ENCODE data around the gene GHSR. TPM values are rescaled to one million over a fixed set of nuclear protein-coding genes. Genes with fewer than 3 reads are reported as not detected.

The GHSR gene
- total RNA-seq, 1 donor from 2014 or later = not detected

DNA sequence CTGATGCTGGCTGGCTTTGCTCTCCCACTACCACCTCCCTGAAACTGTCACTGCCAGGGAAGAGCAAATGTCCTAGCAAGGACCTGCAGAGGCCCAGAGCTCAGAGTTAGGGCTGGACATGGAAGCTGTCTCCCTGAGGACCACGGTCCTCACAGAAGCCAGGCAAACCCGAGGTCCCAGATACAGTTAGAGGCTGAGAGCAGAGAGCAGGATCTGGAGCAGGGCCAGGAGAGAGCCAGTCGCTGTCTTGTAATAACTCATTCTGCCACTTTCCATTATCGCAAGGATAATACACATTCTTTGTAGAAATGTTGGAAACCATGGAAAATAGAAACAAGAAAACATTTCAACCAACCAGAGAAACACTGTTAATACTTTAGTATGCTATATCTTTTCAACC lies 10.1 kb downstream of the GHSR start:
- DNase-seq (ENCODE audit: low spot score) = no peak

DNA sequence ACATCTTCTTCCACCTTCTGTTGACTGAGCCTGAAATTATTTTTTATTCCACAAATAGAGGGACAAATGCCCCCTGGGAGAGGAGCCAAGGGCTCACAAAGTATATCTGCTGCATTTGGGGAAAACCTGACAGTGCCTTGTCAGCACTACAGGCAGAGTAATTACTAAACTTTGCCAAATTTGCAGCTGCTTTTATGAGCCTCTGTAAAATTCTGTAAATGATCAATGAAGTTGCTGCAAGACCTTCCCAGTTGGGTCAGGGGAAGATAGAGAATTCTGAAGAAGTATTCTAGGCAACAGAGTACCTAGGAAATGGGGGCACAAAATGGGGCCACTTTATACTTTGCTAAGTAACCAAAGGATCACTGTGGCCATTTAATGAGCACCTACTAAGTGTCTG lies 10.5 kb downstream of the GHSR start:
- no peak for DNase-seq (ENCODE audit: low spot score)

DNA sequence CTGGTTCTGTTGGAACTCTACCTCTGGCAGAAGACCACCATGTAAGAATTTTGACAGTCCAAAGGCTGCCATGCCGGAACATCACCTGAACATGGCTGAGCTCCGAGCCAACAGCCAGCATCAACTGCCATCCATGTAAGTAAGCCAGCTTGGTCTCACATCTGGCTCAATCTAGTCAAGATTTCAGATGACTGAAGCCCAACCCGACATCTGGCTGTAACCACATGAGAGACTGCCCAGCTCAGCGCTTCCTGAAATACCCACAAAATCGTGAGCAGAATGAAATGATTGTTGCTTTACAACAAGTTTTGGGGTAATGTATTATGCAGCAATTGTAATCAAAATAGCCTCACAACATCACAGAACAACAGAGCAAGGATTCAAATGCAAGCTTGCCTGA lies 32.9 kb downstream of the GHSR start:
- DNase-seq (ENCODE audit: low spot score) = no peak

DNA sequence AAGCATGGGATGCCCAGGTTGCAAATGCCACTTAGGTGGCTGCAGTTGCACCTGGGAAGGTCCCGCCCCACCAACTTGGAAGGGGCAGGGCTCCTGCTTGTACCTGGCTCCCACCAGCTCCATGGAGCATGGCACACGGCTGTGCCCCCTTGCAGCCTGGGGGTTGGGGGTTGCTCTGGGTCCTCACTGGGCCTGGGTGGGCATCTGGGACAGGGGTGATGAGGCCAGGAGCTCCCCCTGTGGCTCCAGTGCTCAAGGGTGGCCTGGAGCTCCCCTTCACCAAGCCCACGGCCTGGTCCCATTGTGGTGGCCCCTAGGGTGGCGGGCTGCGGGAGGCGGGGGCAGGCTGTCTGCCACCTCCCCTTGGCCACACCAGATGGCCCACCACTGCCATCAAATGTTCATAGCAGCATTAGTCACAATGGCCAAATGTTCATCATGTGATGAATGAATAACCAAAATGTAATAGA lies 36.7 kb downstream of the GHSR start:
- no peak for DNase-seq (ENCODE audit: low spot score)

DNA sequence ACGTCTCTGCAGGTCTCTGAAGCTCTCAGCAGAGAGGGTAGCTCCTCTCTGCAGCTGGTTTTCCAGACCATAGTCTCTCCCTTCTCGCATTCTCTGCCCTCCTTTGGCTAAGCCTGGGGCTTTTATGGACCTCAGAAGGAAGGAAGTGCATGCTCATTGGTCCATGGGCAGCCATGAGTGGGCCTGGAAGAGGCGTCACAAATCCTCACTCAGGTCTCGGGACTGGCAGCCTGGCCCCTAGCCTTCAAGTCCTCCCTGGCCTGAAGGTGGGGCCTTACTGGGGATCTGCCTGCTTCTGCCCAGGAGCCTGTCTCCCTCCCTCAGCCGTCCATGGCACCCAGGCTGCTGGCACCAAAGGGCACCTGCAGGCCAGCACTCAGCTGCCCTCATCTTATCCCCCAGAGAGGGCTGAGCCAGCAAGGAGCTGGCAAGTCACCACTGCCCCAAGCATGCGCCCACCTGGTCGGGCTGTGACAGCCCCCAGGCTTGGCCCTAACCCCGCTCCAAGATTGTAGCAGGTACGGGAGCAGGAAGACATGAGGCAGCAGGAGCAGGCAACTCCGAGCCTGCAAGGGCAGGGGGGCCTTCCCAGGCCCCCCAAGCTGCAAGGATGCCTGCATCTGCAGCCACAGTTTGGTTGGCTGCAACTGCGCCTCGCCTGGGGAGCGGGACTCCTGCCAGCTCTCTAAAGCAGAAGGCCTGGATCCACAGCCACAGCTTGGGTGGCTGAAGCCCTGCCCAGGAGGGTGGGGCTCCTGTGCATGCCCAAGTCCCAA lies 37.4 kb downstream of the GHSR start:
- DNase-seq (ENCODE audit: low spot score) = no peak

DNA sequence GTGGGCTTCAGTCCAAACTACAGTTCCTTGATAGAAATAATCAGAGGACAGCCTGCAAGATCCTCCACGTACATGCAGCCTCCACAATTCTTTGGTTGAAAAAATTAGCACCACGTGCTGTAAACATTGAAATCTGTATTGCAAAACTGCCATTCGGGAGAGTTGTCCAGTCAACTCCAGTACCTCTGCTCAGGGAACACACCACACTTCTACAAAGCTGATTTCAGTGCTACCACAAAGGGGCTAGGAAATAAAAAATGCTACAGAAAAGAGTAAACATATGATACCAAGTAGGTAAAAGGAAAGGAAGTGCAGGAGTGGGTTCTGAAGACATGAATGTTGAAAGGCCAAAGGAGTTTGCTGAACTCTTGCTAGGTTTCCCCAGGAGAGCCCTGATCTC lies 40.4 kb downstream of the GHSR start:
- no peak for DNase-seq (ENCODE audit: low spot score)

DNA sequence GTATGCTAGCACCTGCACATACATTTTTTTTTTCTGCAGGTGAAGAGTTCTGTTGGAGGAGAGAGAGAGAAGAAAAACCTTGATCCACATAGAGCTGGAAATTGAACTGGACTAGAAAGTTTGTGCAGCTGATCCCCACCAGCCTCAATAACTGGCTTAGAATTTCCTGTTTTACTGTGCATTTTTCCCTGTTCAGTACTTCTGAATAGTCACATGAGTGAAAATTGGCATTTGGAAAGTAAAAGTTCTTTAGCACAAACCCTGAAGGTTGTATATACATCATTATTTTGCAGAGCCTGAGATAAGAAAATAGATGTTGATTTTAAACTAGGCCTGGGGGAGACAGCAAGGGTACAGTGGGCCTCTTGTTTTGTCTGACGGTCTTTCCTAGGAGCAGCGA lies 42.3 kb downstream of the GHSR start:
- no peak for DNase-seq (ENCODE audit: low spot score)

DNA sequence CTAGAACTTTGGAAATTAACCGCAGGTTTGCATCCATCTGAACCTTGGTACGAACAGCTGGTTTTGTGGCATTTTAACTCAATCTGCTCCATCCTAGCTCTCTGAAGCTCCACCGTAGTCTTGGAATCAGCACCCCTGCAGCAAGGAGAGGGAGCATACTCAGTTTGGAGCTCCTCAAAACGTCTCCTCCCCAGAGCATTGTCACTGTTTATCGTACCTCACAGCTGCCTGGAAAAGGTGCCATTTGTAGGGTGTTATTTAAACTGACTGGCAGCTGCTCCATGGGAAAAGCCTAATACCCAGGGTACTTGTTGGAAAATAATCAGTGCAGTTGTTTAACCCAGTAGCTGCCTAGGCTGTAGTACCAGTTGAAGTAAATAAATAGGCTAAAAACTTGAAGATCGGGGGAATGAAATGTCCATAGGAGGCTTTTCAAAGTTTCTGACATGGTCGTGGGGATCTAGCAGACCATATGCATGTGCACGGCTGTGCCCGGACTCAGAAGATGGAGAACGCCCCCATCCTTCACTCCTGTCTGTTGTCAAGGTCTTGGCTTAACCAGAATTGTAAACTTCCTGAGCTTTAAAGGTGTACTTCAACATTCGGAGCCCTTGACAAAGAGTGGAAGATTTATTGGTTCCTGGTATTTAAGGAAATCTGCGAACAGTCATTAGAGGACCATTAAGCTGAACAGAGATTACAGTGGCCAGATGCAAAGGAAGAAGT lies 43.9 kb downstream of the GHSR start:
- no peak for DNase-seq (ENCODE audit: low spot score)

DNA sequence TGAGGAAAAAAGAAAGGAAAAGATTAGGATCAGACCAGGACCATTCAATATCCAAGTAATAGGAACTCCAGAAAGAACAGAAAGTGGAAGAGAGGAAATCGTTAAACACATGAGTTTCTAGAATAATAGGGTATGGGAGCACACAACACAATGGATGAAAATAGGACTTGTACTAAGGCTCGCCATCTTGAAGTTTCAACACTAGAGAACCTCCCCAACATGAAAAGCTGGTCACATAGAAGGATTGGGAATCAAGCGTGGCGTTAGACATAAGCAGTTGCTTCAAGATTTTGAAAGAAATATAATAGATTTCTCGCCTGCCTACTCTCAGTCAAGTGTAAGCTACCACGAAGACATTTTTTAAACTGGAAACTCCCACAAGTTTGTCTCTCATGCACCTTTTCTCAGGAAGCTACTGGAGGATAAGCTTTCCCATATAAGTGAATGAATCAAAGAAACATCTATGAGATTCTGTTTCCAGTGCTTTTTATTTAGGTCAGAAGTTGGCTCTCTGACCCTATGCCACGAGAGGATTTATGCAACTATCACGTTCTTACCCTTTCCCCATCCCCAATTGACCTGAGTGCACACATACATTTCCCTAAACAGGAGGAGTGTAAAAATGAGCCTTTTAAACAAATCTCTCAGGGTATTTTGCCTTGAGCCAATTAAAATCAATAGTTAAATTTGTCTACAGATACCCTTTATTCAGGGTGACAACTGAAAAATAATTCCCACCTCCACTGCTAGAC lies 45.2 kb downstream of the GHSR start:
- DNase-seq (ENCODE audit: low spot score) = no peak

DNA sequence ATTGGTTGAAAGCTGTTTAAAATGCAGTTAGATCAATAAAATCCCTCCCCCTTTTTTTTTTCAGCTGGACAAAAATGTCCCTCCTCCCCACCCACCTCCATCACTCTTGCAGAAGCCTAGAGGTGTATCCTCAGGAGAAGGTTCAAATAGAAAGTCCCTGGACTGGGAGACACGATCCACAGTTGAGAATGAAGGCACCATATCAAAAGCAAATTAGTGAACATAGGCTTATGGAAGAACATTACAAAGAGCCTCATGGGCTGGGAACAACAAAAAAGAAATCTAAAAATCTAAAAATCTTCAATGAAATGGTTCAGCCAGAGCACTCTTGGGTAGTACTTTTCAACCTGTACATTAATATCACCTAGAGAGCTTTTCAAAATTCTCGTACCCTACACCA lies 46.2 kb downstream of the GHSR start:
- DNase-seq (ENCODE audit: low spot score) = no peak

DNA sequence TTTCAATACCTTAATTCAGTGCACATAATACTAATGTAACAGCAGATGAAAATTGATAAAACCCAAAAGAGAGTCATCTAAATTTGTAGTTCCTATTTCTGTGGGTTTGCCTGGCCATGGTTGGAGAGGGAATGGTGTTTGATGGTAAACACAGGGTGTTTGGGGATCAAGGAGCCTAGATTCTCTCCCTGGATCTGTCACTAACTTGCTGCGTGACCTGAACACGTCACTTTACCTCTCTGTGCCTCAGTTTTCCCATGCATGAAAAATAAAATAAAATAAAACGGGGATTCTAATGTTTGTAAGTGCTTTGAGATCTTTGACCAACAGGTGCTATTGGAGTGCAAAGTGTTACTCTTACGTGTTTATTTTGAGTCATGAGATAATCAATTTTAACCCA lies 49.8 kb downstream of the GHSR start:
- DNase-seq (ENCODE audit: low spot score) = no peak

DNA sequence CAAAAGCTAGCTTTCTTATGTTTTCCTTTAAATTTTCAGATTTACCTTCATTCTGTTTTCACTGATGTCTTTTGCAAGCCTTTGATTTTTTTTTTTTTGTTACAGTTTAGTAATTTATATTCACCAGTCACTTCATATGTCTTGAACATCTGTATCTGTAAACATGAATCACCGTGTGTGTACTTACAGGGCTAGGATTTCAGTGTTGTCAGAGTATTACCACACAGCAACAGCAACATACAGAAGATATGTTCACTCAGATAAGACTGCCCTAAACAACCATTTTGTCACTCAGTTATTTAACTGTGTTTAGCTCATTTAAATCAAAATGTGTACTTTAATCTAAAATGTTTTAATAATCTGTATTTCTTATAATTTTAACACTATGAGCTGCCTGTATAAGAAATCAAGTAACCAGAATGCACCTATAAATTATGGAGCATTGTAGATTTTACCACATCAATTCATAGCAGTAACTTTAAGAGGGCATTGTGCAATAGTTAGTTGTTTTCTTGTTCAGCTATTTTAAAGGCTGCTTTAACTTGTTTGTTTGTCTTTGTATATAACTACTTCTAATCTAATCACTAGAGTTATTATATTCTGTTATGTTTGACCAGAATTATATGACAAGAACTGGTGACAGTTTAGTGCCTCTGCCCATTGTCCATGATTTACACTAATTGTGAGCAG lies 50.4 kb downstream of the GHSR start:
- no peak for DNase-seq (ENCODE audit: low spot score)

DNA sequence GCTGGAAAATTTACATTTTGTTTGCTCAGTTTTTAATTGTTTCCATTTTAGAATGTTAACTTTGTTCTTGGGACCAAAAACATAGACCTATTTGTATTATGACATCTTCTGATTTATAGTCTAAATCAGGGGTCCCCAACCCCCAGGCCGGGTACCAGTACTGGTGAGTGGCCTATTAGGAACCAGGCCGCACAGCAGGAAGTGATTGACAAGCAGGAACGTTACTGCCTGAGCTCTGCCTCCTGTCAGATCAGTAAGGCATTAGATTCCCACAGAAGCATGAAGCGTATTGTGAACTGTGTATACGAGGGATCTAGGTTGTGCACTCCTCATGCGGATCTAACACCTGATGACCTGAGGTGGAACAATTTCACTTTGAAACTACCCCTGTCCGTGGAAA lies 51.9 kb downstream of the GHSR start:
- no peak for DNase-seq (ENCODE audit: low spot score)

DNA sequence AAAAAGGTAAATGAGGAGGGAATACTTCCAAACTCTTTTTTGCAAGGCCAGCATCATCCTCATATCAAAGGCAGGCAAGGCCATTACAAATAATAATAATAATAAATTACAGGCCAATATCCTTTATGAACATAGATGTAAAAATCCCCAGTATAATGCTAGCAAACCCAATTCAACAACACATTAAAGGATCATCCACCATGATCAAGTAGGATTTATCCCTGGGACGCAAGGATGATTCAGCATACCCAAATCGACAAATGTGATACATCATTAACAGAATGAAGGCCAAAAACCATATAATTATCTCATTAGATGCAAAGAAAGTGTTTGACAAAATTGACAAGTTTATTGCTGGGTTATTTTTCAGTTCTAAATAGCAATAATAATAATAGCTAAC lies 53.6 kb downstream of the GHSR start:
- no peak for DNase-seq (ENCODE audit: low spot score)

Other genes starting within 250 kb of the GHSR start
- 23.0 TPM for gene TNFSF10, start 75.0 kb upstream of the GHSR start, total RNA-seq

All from mesenteric fat pad (tissue), 1 donor.